Transverse colon (tissue), 3 donors: ENCODE data around the gene FAM168B.

Experiments
- CTCF ChIP-seq, 5 experiments: fragments of 200-600 bp in 3 of 5; fragments of 450-650 bp in 2 of 5; sonication (generic) in 3 of 5; IDR thresholded peaks; 1 replicate in 2 of 5; 2 replicates in 3 of 5; pipeline ENCODE4 v1.5.1; 2016 to 2017; ENCODE audit warnings: antibody characterized with exemption in 5 of 5, inconsistent platforms in 3 of 5, mild to moderate bottlenecking in 2 of 5, moderate library complexity in 1 of 5
- EP300 ChIP-seq: sonication (generic); formaldehyde crosslinking; IDR thresholded peaks from one replicate; pipeline ENCODE4 v1.6.1; 2017; ENCODE audit warnings: antibody characterized with exemption, low read depth

- TF ChIP-seq EP300 (no peak), CTCF (IDR thresholded peaks at IDR 0.05) (no peak)
Observed at GRCh38 chr2:131016826-131017741, 76.2 kb downstream of the FAM168B start.
